Mammary epithelial cell (primary cell): ENCODE results near the gene KL.

Experiments used
- EZH2 ChIP-seq: IDR thresholded peaks from 2 replicates; pipeline ENCODE4 v1.6.1; 2012; ENCODE audit warnings: low read length, inconsistent platforms, borderline replicate concordance
- TF ChIP-seq, protein P1 (sequence below), 2 donors: IDR thresholded peaks in 1 of 2; conservative IDR thresholded peaks in 1 of 2; 2 replicates each; pipeline ENCODE4 v1.5.1; 2011 to 2012; ENCODE audit warnings: inconsistent platforms in 2 of 2, low read length in 2 of 2, mild to moderate bottlenecking in 2 of 2, control low read depth in 1 of 2, low read depth in 1 of 2; ENCODE audit not compliant: insufficient read depth in 1 of 2; ENCODE audit errors: extremely low read depth in 1 of 2

DNA sequence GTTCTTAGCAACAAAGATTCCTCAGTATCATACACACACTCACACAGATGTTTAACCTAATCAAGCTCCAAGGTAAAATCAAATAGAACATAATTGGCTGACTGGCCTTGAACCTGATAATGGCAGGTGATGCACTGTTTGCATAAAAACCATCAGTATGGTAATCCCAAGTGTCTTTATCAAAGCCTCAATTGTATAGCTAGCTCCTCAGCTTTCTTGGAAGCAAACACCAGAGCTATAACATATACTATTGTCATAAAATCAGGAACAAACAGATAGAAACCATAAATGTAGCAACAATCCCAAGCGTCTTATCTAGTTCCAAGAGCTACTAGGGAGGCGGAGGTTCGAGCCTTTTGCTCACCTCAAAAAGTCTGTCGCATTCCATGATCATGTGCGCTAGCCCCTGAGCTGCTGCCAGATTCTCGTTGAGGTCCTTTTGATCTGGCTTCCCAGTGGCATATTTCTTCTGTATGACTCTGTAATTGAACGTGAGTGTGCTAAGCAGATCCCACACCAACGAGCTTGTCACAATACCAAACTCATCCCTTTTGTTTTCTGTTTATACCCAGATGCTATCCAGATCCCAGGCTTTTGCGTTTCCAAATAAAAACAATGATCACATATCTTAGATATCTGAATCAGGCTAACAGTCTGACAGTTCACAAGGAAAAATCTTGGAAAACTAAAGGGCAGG lies 95.3 kb downstream of the KL start:
- TF ChIP-seq, protein P1, sequence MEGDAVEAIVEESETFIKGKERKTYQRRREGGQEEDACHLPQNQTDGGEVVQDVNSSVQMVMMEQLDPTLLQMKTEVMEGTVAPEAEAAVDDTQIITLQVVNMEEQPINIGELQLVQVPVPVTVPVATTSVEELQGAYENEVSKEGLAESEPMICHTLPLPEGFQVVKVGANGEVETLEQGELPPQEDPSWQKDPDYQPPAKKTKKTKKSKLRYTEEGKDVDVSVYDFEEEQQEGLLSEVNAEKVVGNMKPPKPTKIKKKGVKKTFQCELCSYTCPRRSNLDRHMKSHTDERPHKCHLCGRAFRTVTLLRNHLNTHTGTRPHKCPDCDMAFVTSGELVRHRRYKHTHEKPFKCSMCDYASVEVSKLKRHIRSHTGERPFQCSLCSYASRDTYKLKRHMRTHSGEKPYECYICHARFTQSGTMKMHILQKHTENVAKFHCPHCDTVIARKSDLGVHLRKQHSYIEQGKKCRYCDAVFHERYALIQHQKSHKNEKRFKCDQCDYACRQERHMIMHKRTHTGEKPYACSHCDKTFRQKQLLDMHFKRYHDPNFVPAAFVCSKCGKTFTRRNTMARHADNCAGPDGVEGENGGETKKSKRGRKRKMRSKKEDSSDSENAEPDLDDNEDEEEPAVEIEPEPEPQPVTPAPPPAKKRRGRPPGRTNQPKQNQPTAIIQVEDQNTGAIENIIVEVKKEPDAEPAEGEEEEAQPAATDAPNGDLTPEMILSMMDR (conservative IDR thresholded peaks at IDR 0.05 in 1 of 2, IDR thresholded peaks at IDR 0.05 in 1 of 2; ENCODE audit: extremely low read depth in 1 of 2, insufficient read depth in 1 of 2, low read depth in 1 of 2, low read length in 2 of 2) = no peak
- no peak for TF ChIP-seq EZH2
